Heart left ventricle (tissue), 13 donors: ENCODE data around the gene GLA.

Experiments used
- POLR2A ChIP-seq, 2 donors: fragments of 450-650 bp; IDR thresholded peaks; one replicate each; pipeline ENCODE4 v1.6.1; 2017; ENCODE audit warnings: antibody characterized with exemption in 2 of 2, mild to moderate bottlenecking in 2 of 2, moderate library complexity in 2 of 2
- TF ChIP-seq, protein P1 (sequence below), 12 donors: fragments of 200-600 bp; sonication (generic) in 4 of 12; IDR thresholded peaks; one replicate each; pipeline versions ENCODE4 v1.5.0 to v1.8.0; 2018 to 2022; ENCODE audit warnings: antibody characterized with exemption in 12 of 12, mild to moderate bottlenecking in 5 of 12
- donor health status: ischemic (EF 13 %, LVEDD 7.1; RV severe dilation, severe dysfunction).
- donor health status: DM: no; HTN: yes; CAD: no.
- donor health status: DM: no; HTN: no; CAD: no.
- donor health status: ischemic (EF 25% LVEDD 6.9; RV normal size, moderate dysfunction).
- donor health status: ischemic (EF 25% LVEDD 5.7; RV mildly dilated, moderate dysfunction).
- donor health status: ischemic (EF 35%, LVEDD 5.7; RV mildly dilated, moderate dysfunction).
- donor health status: nonischemic (EF 11% LVEDD 7.7; RV severe dilation, severe dysfunction).
- donor health status: DM: yes; HTN: yes; CAD: no.
- donor health status: PGD.
- donor health status: ischemic (EF 29% LVEDD 5.4; RV normal size, mild dysfunction).
- donor health status: nonischemic (EF 23%, LVEDD 6.1; RV moderate dilation, normal function).

DNA sequence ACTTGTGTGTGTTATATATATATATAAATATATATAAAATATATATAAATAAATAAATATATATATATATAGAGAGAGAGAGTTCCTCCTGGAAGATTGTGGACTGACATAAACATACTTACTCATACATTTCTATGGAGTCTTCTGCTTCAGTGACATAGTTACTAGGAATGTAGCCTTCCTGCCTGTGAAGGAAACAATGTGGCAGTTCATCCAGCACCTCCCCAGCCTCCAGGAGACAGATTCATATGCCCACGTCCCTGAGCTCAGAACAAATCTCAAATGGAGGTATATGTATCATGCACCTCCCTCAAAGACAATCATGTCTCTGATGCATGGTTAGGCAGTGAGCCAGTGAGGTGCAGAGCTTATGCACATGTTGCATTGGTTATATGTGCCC is 47.8 kb downstream of the GLA start:
- TF ChIP-seq, protein P1, sequence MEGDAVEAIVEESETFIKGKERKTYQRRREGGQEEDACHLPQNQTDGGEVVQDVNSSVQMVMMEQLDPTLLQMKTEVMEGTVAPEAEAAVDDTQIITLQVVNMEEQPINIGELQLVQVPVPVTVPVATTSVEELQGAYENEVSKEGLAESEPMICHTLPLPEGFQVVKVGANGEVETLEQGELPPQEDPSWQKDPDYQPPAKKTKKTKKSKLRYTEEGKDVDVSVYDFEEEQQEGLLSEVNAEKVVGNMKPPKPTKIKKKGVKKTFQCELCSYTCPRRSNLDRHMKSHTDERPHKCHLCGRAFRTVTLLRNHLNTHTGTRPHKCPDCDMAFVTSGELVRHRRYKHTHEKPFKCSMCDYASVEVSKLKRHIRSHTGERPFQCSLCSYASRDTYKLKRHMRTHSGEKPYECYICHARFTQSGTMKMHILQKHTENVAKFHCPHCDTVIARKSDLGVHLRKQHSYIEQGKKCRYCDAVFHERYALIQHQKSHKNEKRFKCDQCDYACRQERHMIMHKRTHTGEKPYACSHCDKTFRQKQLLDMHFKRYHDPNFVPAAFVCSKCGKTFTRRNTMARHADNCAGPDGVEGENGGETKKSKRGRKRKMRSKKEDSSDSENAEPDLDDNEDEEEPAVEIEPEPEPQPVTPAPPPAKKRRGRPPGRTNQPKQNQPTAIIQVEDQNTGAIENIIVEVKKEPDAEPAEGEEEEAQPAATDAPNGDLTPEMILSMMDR (IDR thresholded peaks at IDR 0.05) = no peak
- TF ChIP-seq POLR2A (IDR thresholded peaks at IDR 0.05) = no peak
